Frontal cortex (tissue), 4 donors: ENCODE data around the gene MAP4K2. TPM values are rescaled to one million over a fixed set of nuclear protein-coding genes. Genes with fewer than 3 reads are reported as not detected.
A peak's percentile ranks its signal among the peaks of the same experiment; 100 is the strongest.
"Not testable (repeated sequence)": the region's sequence is repeated elsewhere in the genome, so short reads cannot be mapped to it uniquely, and the experiment has no call there.

Experiments
- DNase-seq, 2 donors: peaks; one replicate each; pipeline ENCODE4 v3.0.0; 2012; ENCODE audit warnings: low spot score in 2 of 2
- FAIRE-seq: peaks from 2 replicates; lab custom pipeline; 2012; peaks lifted over from hg19 to GRCh38; lab: Jason Lieb, UNC
- total RNA-seq: library from RNA; depleted of rRNA; stranded (reverse); fragments of >200 nt; gene quantifications from one replicate; pipeline ENCODE4 v1.2.3, GENCODE V29; 2014
- donor health status: control.
- donor health status: control.
- donor health status: control.

Gene MAP4K2
- total RNA-seq, 1 donor from 2014 or later: 7.3 TPM

GRCh38 chr11:64815433-64815832 lies 12.4 kb upstream of the MAP4K2 start:
- FAIRE-seq, DNase-seq: not testable (repeated sequence)

GRCh38 chr11:64814712-64815187 lies 11.7 kb upstream of the MAP4K2 start:
- DNase-seq (no peak), FAIRE-seq (no peak)

- no peak for FAIRE-seq
- DNase-seq: no peak
These were observed 10.8 kb upstream of the MAP4K2 start for GRCh38 chr11:64813826-64814225.

GRCh38 chr11:64810891-64811272 lies 7.9 kb upstream of the MAP4K2 start:
- no peak for DNase-seq
- FAIRE-seq: no peak

- FAIRE-seq: no peak
- DNase-seq: peak; percentile 95 to 96
These were observed 7.4 kb upstream of the MAP4K2 start, which contains the start of gene MEN1 for GRCh38 chr11:64810271-64810890. TSS of gene MEN1 (minus strand) at chr11:64810551. CDS start at chr11:64810109, 442 bp downstream.

- FAIRE-seq: no peak
- DNase-seq: peak in 1 of 2 donors; percentile 43
These were observed 6.8 kb upstream of the MAP4K2 start for GRCh38 chr11:64809781-64810241.

GRCh38 chr11:64805481-64805880 lies 2.5 kb upstream of the MAP4K2 start:
- FAIRE-seq (no peak), DNase-seq (no peak)

- FAIRE-seq (no peak), DNase-seq (no peak)
These were observed 1.6 kb upstream of the MAP4K2 start for GRCh38 chr11:64804346-64805210.

GRCh38 chr11:64803846-64804345 lies 882 bp upstream of the MAP4K2 start:
- no peak for FAIRE-seq
- no peak for DNase-seq

GRCh38 chr11:64802370-64803157 lies 450 bp downstream of the MAP4K2 start:
- DNase-seq: no peak
- no peak for FAIRE-seq

- DNase-seq: no peak
- FAIRE-seq: no peak
These were observed 1.2 kb downstream of the MAP4K2 start for GRCh38 chr11:64801561-64802369.

- no peak for DNase-seq
- FAIRE-seq: no peak
These were observed 1.9 kb downstream of the MAP4K2 start for GRCh38 chr11:64801158-64801464.

GRCh38 chr11:64800303-64801157 lies 2.5 kb downstream of the MAP4K2 start:
- FAIRE-seq: no peak
- DNase-seq: no peak

GRCh38 chr11:64799623-64800302 lies 3.3 kb downstream of the MAP4K2 start:
- no peak for FAIRE-seq
- DNase-seq: no peak

GRCh38 chr11:64799256-64799622 lies 3.8 kb downstream of the MAP4K2 start:
- DNase-seq (no peak), FAIRE-seq (no peak)

GRCh38 chr11:64796757-64797541 lies 6.1 kb downstream of the MAP4K2 start:
- DNase-seq: no peak
- no peak for FAIRE-seq

GRCh38 chr11:64796047-64796756 lies 6.8 kb downstream of the MAP4K2 start:
- DNase-seq: no peak
- FAIRE-seq: no peak
